Esophagus muscularis mucosa (tissue), 3 donors: ENCODE data around the gene CASP12.

Source experiments
- CTCF ChIP-seq, 3 experiments: fragments of 200-600 bp in 2 of 3; fragments of 450-650 bp in 1 of 3; sonication (generic) in 2 of 3; IDR thresholded peaks; one replicate each; pipeline ENCODE4 v1.5.1; 2017 to 2019; ENCODE audit warnings: antibody characterized with exemption in 3 of 3, mild to moderate bottlenecking in 2 of 3, moderate library complexity in 1 of 3
- POLR2AphosphoS5 ChIP-seq, 2 donors: sonication (generic); formaldehyde crosslinking; IDR thresholded peaks; one replicate each; pipeline ENCODE4 v1.6.1; 2017; ENCODE audit warnings: antibody characterized with exemption in 2 of 2

GRCh38 chr11:104870910-104871309, 27.4 kb downstream of the CASP12 start:
- no peak for TF ChIP-seq CTCF (IDR thresholded peaks at IDR 0.05)
- no peak for TF ChIP-seq POLR2AphosphoS5 (IDR thresholded peaks at IDR 0.05)
